EL (cell line): ENCODE results near the gene LARGE1.

ENCODE experiments used
- DNase-seq: peaks from one replicate; pipeline ENCODE4 v3.0.0-alpha.2; 2016

LARGE1 gene

GRCh38 chr22:33920197-33920540 lies at the start of gene LARGE1:
LARGE1 (minus strand) TSS chr22:33920476.
- no peak for DNase-seq

GRCh38 chr22:33969045-33969444 lies 48.8 kb upstream of the LARGE1 start:
- DNase-seq, result no peak

GRCh38 chr22:33964121-33964520 lies 43.8 kb upstream of the LARGE1 start:
- no peak for DNase-seq

DNA sequence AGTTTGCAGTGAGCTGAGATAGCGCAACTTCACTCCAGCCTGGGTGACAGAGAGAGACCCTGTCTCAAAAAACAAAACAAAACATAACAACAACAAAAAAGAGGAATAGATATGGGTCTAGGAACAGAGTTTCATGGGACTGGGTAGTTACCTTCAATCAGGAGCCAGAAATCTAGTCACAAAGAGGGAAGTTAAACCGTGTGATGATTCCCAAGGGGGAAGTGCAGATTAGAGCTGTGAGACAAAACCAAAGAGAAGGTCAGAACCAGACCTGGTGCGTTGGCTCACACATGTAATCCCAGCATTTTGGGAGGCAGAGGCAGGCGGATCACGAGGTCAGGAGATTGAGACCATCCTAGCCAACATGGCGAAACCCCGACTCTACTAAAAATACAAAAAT lies 42.1 kb upstream of the LARGE1 start:
- DNase-seq, result no peak

- DNase-seq, result no peak
These were observed 38.5 kb upstream of the LARGE1 start for GRCh38 chr22:33958741-33959140.

DNA sequence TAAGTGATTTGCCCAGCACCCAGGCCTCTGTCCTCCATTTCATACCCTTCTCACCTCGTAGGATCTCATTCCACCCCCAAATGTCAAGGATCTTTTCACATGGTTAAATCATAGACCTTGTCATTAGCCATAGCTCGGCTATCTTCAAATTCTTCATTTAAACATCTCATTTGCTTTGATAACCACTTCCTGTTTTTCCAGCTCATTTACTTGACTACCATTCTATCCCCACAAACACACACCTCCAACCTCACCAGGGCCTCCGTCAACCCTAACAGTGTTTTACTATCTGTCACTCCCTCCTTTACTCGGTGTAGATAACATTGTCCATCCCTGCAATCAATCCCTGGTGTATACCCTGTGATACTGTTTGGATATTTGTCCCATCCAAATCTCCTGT lies 36.8 kb upstream of the LARGE1 start:
- DNase-seq, result no peak

- no peak for DNase-seq
These were observed 32.5 kb upstream of the LARGE1 start for GRCh38 chr22:33952776-33953175.

- DNase-seq, result no peak
These were observed 20.5 kb upstream of the LARGE1 start for GRCh38 chr22:33940741-33941140.

GRCh38 chr22:33932997-33933396 lies 12.7 kb upstream of the LARGE1 start:
- DNase-seq, result no peak

GRCh38 chr22:33931406-33931805 lies 11.1 kb upstream of the LARGE1 start:
- DNase-seq, result no peak

- DNase-seq, result no peak
These were observed 7.5 kb upstream of the LARGE1 start for GRCh38 chr22:33927752-33928151.

GRCh38 chr22:33925194-33925593 lies 4.9 kb upstream of the LARGE1 start:
- no peak for DNase-seq

DNA sequence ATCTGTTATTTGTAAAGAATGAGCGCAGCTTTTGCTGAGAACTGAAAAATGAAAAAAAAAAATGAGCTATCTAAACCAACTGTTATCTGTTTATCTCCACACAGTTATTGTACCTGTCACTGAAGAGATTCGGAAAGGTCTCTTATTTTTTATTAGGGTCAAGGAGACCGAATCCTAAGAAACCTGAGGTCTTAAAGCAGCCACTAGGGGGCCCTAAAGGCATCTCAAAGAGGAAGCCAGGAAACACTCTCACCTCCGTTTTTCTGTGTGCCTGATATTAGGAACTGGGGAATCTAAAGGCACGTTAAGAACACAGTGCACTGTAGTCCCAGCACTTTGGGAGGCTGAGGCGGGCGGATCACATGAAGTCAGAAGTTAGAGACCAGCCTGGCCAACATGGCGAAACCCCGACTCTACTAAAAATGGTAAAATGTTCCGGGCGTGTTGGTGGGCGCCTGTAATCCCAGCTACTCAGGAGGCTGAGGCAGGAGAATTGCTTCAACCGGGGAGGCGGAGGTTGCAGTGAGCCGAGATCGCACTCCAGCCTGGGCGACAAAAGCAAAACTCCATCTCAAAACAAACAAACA lies 3.5 kb upstream of the LARGE1 start:
- peak; percentile 35 for DNase-seq

- no peak for DNase-seq
These were observed 2.8 kb upstream of the LARGE1 start for GRCh38 chr22:33923033-33923432.

DNA sequence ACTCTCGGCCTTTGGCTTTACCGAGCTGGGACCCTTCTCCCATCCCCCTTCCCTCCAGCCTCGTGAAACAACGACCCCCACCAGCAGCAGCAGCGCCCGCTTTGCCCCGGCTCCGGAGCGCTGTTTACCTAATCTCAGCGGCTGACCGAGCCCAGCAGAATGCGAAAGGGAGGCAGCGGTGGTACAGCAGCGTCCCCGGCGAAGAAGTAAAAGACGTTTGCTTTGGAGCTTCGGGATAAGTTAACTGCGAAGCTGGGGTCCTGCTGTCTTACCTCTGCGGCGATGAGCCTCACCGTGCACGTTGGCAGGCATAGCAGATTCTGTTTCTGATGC lies 2.0 kb upstream of the LARGE1 start:
- no peak for DNase-seq

DNA sequence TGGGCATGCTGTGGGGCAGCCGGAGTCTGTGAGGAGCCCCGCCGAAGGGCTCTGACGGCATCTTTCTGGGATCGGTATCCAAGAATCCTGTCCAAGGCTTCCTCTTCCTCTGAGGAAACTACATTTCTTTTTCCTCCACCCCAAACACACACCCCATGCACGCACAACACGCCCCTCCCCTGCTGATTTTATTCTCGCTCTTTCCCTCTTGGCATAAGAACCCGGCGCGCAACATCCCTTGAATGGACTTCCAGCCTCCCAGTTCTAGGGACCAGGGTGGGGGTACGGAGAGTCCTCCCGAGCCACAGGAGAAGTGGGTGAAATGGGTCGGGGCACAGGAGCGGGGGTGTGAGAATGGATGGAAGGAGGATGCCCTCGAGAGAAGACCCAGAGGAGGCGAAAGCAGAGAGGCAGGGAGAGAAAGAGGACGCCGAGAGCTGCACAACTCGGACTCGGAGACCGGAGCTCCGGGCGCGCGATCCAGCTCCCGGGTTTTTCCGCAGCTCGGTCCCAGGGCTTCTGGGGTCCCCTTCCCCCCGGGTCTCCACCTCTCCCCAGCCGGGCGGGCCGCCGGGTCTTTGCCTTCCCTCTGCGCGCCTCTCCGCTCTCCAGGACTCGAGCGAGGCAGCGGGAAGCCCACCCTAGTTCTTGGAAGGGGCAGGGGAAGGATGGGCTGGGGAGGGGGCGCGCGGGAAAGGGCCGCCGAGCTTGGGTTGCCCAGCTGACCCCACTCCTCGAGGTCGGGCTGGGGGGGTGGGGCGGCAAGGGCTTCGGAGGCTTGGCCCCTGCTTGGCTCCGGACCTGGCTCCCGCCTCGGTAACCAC lies 1.5 kb upstream of the LARGE1 start:
- no peak for DNase-seq

- peak; percentile 84 for DNase-seq
These were observed 750 bp upstream of the LARGE1 start for GRCh38 chr22:33920927-33921524.

- DNase-seq, result no peak
These were observed 682 bp downstream of the LARGE1 start for GRCh38 chr22:33919391-33920196.

DNA sequence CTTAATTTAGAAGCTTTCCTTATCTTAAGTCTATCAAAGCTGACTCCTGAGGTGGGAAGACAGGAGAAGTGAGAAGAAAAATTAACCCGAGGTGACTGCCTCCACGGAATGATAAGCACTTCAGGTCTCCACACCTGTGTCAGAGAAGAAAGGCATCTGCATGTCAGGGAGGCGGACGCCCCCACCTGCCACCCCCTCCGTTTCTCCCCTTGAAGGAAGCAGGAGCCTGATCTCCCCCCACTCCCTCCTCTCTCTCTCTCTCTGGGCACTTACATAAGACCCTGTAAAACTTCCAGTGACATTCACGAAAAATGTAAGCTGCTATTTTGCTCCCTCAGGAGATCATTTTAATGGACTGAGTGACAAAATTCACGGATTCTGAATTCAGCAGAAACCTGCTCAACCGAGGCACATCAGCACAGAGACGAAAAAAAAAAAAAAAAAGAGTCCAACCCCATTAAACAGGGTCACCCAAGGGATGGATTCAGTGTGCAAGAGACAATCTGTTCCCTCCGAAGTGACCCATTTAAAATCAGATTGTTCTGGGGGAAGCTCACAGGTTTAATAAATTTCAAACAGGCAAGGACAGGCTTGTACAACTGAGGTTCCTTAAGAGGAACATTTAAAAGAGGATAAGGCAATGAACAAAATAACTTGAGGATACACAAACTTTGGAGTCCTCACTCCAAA lies 1.5 kb downstream of the LARGE1 start:
- no peak for DNase-seq

DNA sequence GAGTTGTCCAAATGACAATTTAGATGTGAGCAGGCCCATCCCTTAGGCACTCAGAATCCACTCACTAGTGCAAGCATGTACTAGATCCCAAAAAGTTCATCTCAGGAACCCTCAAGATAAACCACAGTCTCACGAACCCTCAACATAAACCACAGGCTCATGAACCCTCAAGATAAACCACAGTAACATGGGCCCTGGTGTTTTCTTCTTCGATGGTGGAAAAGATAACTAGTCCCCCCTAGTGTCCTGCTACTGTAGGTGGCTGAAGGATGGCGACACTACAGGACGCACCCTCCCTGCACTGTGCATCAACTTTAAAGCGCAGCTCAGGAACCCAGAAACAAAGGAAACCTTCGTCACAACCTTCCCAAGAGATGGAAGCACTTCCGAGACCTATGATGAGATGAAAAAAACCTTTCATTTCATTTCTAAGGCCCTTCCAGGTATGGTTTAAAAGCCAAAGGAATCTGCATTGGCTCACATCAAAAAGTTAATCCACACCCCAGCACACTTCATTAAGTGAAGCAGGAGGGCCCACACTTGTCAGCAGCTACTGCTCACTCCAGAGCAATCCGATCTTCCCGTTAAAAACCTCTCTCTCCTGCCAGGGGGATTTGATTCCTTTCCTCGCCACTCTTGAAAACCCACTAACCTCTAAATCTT lies 2.4 kb downstream of the LARGE1 start:
- no peak for DNase-seq

GRCh38 chr22:33914699-33915098 lies 5.6 kb downstream of the LARGE1 start:
- DNase-seq, result no peak

GRCh38 chr22:33914131-33914530 lies 6.1 kb downstream of the LARGE1 start:
- no peak for DNase-seq

GRCh38 chr22:33913188-33913587 lies 7.1 kb downstream of the LARGE1 start:
- DNase-seq, result no peak
